CD14-positive monocyte (primary cell): ENCODE data around the gene SAMD3. TPM values are rescaled to one million over a fixed set of nuclear protein-coding genes. Genes with fewer than 3 reads are reported as not detected.

Experiments used
- DNase-seq, 3 donors: peaks; one replicate each; pipeline ENCODE4 v3.0.0-alpha.2; 2011 to 2022
- H2AFZ ChIP-seq: 2 replicates; pipeline ENCODE4 v1.6.0; 2012; ENCODE audit warnings: mild to moderate bottlenecking, low read depth, low read length, inconsistent platforms; ENCODE audit not compliant: insufficient read depth, poor library complexity, severe bottlenecking
- H3K27ac ChIP-seq, 2 donors: 1 replicate in 1 of 2; 2 replicates in 1 of 2; pipeline ENCODE4 v1.5.1; 2012 to 2013; ENCODE audit warnings: low read length in 2 of 2, control low read depth in 1 of 2, inconsistent platforms in 1 of 2, low read depth in 1 of 2, mild to moderate bottlenecking in 1 of 2
- H3K27me3 ChIP-seq, 2 donors: one replicate each; pipeline versions ENCODE4 v1.6.0 to v1.6.1; 2011 to 2013; ENCODE audit warnings: low read length in 2 of 2; ENCODE audit not compliant: control insufficient read depth in 2 of 2, insufficient read depth in 2 of 2
- H3K36me3 ChIP-seq, 2 donors: replicated peaks in 1 of 2; 1 replicate in 1 of 2; 2 replicates in 1 of 2; pipeline versions ENCODE4 v1.5.1 to v1.6.1; 2012 to 2013; ENCODE audit warnings: low read length in 2 of 2, control low read depth in 1 of 2, inconsistent platforms in 1 of 2, mild to moderate bottlenecking in 1 of 2; ENCODE audit not compliant: insufficient read depth in 2 of 2, control insufficient read depth in 1 of 2
- H3K4me1 ChIP-seq, 2 donors: 1 replicate in 1 of 2; 2 replicates in 1 of 2; pipeline versions ENCODE4 v1.5.1 to v1.6.1; 2012 to 2013; ENCODE audit warnings: low read length in 2 of 2, control low read depth in 1 of 2, inconsistent platforms in 1 of 2, mild to moderate bottlenecking in 1 of 2, moderate library complexity in 1 of 2; ENCODE audit not compliant: insufficient read depth in 2 of 2, control insufficient read depth in 1 of 2
- H3K4me2 ChIP-seq: replicated peaks from 2 replicates; pipeline ENCODE3; 2012; ENCODE audit warnings: low read length, moderate library complexity, mild to moderate bottlenecking; ENCODE audit not compliant: poor library complexity, severe bottlenecking; ENCODE audit errors: extremely low read depth
- H3K4me3 ChIP-seq, 3 experiments: fragments of 200-600 bp in 1 of 3; sonication (generic) in 1 of 3; replicated peaks in 1 of 3; 1 replicate in 2 of 3; 2 replicates in 1 of 3; pipeline ENCODE4 v1.5.1; 2011 to 2013; ENCODE audit warnings: low read length in 3 of 3, mild to moderate bottlenecking in 3 of 3, control low read depth in 2 of 3, low read depth in 2 of 3, inconsistent platforms in 1 of 3, moderate library complexity in 1 of 3
- H3K79me2 ChIP-seq: 2 replicates; pipeline ENCODE4 v1.6.0; 2012; ENCODE audit warnings: mild to moderate bottlenecking, control low read depth, inconsistent platforms, low read length, moderate library complexity; ENCODE audit not compliant: insufficient read depth
- H3K9ac ChIP-seq: 2 replicates; pipeline ENCODE4 v1.6.0; 2017; ENCODE audit warnings: low read length, mild to moderate bottlenecking; ENCODE audit not compliant: insufficient read depth, poor library complexity, severe bottlenecking
- H3K9me3 ChIP-seq, 2 donors: replicated peaks in 1 of 2; 1 replicate in 1 of 2; 2 replicates in 1 of 2; pipeline versions ENCODE4 v1.5.1 to v1.6.1; 2012 to 2013; ENCODE audit warnings: low read length in 2 of 2, control low read depth in 1 of 2; ENCODE audit not compliant: control insufficient read depth in 1 of 2, insufficient read depth in 1 of 2
- H4K20me1 ChIP-seq: 2 replicates; pipeline ENCODE4 v1.6.0; 2012; ENCODE audit warnings: mild to moderate bottlenecking, low read length, control low read depth, moderate library complexity; ENCODE audit not compliant: insufficient read depth
- H3K27ac Mint-ChIP-seq, 7 donors: one replicate each; pipeline ENCODE4 v1.8.0; 2020; ENCODE audit warnings: mild to moderate bottlenecking in 7 of 7, mixed read lengths in 7 of 7, moderate library complexity in 6 of 7, inconsistent platforms in 2 of 7
- H3K27me3 Mint-ChIP-seq, 3 donors: one replicate each; pipeline ENCODE4 v1.8.0; 2021 to 2022; ENCODE audit warnings: low read depth in 3 of 3, mild to moderate bottlenecking in 3 of 3, mixed read lengths in 3 of 3, moderate library complexity in 3 of 3, inconsistent platforms in 1 of 3
- H3K36me3 Mint-ChIP-seq, 2 donors: one replicate each; pipeline ENCODE4 v1.8.0; 2020; ENCODE audit warnings: mixed read lengths in 2 of 2, inconsistent platforms in 1 of 2, mild to moderate bottlenecking in 1 of 2
- H3K4me1 Mint-ChIP-seq: one replicate; pipeline ENCODE4 v1.8.0; 2020; ENCODE audit warnings: mild to moderate bottlenecking, mixed read lengths
- H3K4me3 Mint-ChIP-seq, 2 donors: one replicate each; pipeline ENCODE4 v1.8.0; 2020; ENCODE audit warnings: mild to moderate bottlenecking in 2 of 2, mixed read lengths in 2 of 2, moderate library complexity in 1 of 2
- H3K9me3 Mint-ChIP-seq, 7 donors: one replicate each; pipeline ENCODE4 v1.8.0; 2020 to 2022; ENCODE audit warnings: mixed read lengths in 7 of 7, mild to moderate bottlenecking in 6 of 7, moderate library complexity in 6 of 7, inconsistent platforms in 2 of 7
- CTCF ChIP-seq: fragments of 200-600 bp; IDR thresholded peaks from one replicate; pipeline ENCODE4 v1.8.0; 2022; ENCODE audit warnings: antibody characterized with exemption, mild to moderate bottlenecking
- WGBS: methylation state at CpG from one replicate; pipeline ENCODE4 v1.1.5; 2013; ENCODE audit warnings: missing lambda C conversion rate; ENCODE audit not compliant: insufficient coverage; 5-methylcytosine and 5-hydroxymethylcytosine counted together
- intact Hi-C, 2 donors: fragments of 100-400 bp; cut with micrococcal nuclease; formaldehyde crosslinking; loops; one replicate each; pipeline versions ENCODE4 v1.15.0 to v1.15.1; 2023
- polyA plus RNA-seq, 3 donors: library from polyadenylated mRNA; depleted of rRNA in 1 of 3; unstranded in 2 of 3; stranded (reverse) in 1 of 3; fragments of 300-500 nt in 2 of 3; fragments of >200 nt in 1 of 3; fragmentation: Illumina TruSeq in 2 of 3; gene quantifications; 1 replicate in 2 of 3; 2 replicates in 1 of 3; pipeline ENCODE4 v1.2.3, GENCODE V29; 2012 to 2021

The SAMD3 gene
- polyA plus RNA-seq, 3 donors: 0.33 to 0.49 TPM; not detected in 1

- Histone ChIP-seq H3K27ac (no peak overlapping the region), H3K79me2 (no peaks in the 10 kb centered on the region), H3K4me3 (no peak overlapping the region), H3K4me2 (no peak overlapping the region), H3K4me1 (no peaks in the 10 kb centered on the region), H3K9ac (no peak overlapping the region), H3K36me3 (no peaks in the 10 kb centered on the region), H3K27me3 (no peaks in the 10 kb centered on the region), H4K20me1 (no peaks in the 10 kb centered on the region), H2AFZ (no peak overlapping the region), H3K9me3 (peaks cover 5 to 10% of the 10 kb centered on the region in 2 donors)
- intact Hi-C loops: no loop called here
- Mint-ChIP-seq H3K27ac (no peak overlapping the region), H3K4me3 (no peak overlapping the region), H3K4me1 (no peaks in the 10 kb centered on the region), H3K27me3 (no peaks in the 10 kb centered on the region), H3K36me3 (peaks cover 0 to 2% of the 10 kb centered on the region in 2 donors), H3K9me3 (peaks cover 0 to 16% (median 6%) of the 10 kb centered on the region in 7 donors)
- no peak for TF ChIP-seq CTCF
- no peak for DNase-seq
- WGBS: no CpG with 5 or more reads among the region's 2 CpGs
Measured at GRCh38 chr6:130158056-130158455, 64.7 kb downstream of the SAMD3 start.

GRCh38 chr6:130156908-130157307 is 65.8 kb downstream of the SAMD3 start:
- intact Hi-C loops: no loop called here

More at GRCh38 chr6:130156908-130157307, 65.8 kb downstream of the SAMD3 start:
- Histone ChIP-seq H3K9me3 (peaks cover 5 to 10% of the 10 kb centered on the region in 2 donors), H3K4me1 (no peaks in the 10 kb centered on the region), H3K9ac (no peak overlapping the region), H3K4me2 (no peak overlapping the region), H3K4me3 (no peak overlapping the region), H2AFZ (no peak overlapping the region), H3K79me2 (no peaks in the 10 kb centered on the region), H3K27me3 (no peaks in the 10 kb centered on the region), H3K36me3 (no peaks in the 10 kb centered on the region), H3K27ac (no peak overlapping the region), H4K20me1 (no peaks in the 10 kb centered on the region)
- no peak for TF ChIP-seq CTCF
- Mint-ChIP-seq H3K27me3 (no peaks in the 10 kb centered on the region), H3K4me1 (no peaks in the 10 kb centered on the region), H3K9me3 (peaks cover 0 to 16% (median 6%) of the 10 kb centered on the region in 7 donors), H3K4me3 (no peak overlapping the region), H3K27ac (no peak overlapping the region), H3K36me3 (peaks cover 0 to 2% of the 10 kb centered on the region in 2 donors)
- WGBS: no CpG with 5 or more reads among the region's 5 CpGs
- no peak for DNase-seq
